B cell (primary cell): ENCODE measurements around the gene CDCA7. TPM values are rescaled to one million over a fixed set of nuclear protein-coding genes. Genes with fewer than 3 reads are reported as not detected.
"Not testable (repeated sequence)": the region's sequence is repeated elsewhere in the genome, so short reads cannot be mapped to it uniquely, and the experiment has no call there.

Experiments
- ATAC-seq: fragments of 200-7000 bp; cut with Tn5 transposase; one replicate; pipeline ENCODE4 v1.10.0; 2021; ENCODE audit warnings: low read depth, mild to moderate bottlenecking, moderate number of reproducible peaks, moderate library complexity
- CTCF ChIA-PET: fragments of 350-600 bp; sonication (Branson Sonifier 250); formaldehyde crosslinking; loops from one replicate; lab custom pipeline; 2021; ENCODE audit warnings: antibody characterized with exemption, inconsistent platforms; lab: Charles Lee
- POLR2A ChIA-PET: fragments of 350-600 bp; sonication (Branson Sonifier 250); formaldehyde crosslinking; loops from one replicate; lab custom pipeline; 2021; ENCODE audit warnings: antibody characterized with exemption; lab: Charles Lee
- DNase-seq: peaks from one replicate; pipeline ENCODE4 v3.0.0; 2013
- H2AFZ ChIP-seq: 2 replicates; pipeline ENCODE4 v1.6.1; 2012; ENCODE audit warnings: mild to moderate bottlenecking, low read depth, low read length; ENCODE audit not compliant: insufficient read depth, poor library complexity, severe bottlenecking
- H3K27ac ChIP-seq, 2 donors: 1 replicate in 1 of 2; 2 replicates in 1 of 2; pipeline ENCODE4 v1.5.1; 2012 to 2013; ENCODE audit warnings: low read length in 2 of 2, mild to moderate bottlenecking in 2 of 2, moderate library complexity in 1 of 2
- H3K27me3 ChIP-seq, 4 experiments: fragments of 200-600 bp in 1 of 4; sonication (generic) in 1 of 4; replicated peaks in 1 of 4; 1 replicate in 2 of 4; 2 replicates in 2 of 4; pipeline versions ENCODE4 v1.6.1 to v1.7.0; 2013 to 2016; ENCODE audit warnings: low read length in 3 of 4, mild to moderate bottlenecking in 2 of 4, mixed read lengths in 1 of 4, moderate library complexity in 1 of 4; ENCODE audit not compliant: insufficient read depth in 4 of 4, control insufficient read depth in 3 of 4; ENCODE audit errors: control extremely low read depth in 1 of 4
- H3K36me3 ChIP-seq, 2 experiments: replicated peaks in 1 of 2; 1 replicate in 1 of 2; 2 replicates in 1 of 2; pipeline versions ENCODE4 v1.6.1 to v1.7.1; 2013; ENCODE audit warnings: low read length in 1 of 2; ENCODE audit not compliant: insufficient read depth in 2 of 2, control insufficient read depth in 1 of 2; ENCODE audit errors: control extremely low read depth in 1 of 2, extremely low read depth in 1 of 2
- H3K4me1 ChIP-seq, 2 donors: fragments of 200-600 bp in 1 of 2; sonication (generic) in 1 of 2; 1 replicate in 1 of 2; 2 replicates in 1 of 2; pipeline versions ENCODE4 v1.5.1 to v1.6.1; 2013 to 2017; ENCODE audit warnings: low read length in 2 of 2; ENCODE audit not compliant: control insufficient read depth in 2 of 2, insufficient read depth in 2 of 2
- H3K4me2 ChIP-seq: replicated peaks from 2 replicates; pipeline ENCODE3; 2012; ENCODE audit warnings: mild to moderate bottlenecking, low read depth, low read length; ENCODE audit not compliant: poor library complexity, severe bottlenecking
- H3K4me3 ChIP-seq, 5 experiments: fragments of 200-600 bp in 1 of 5; sonication (generic) in 1 of 5; 1 replicate in 3 of 5; 2 replicates in 2 of 5; pipeline versions ENCODE4 v1.5.1 to v1.7.0; 2011 to 2016; ENCODE audit warnings: low read length in 4 of 5, mild to moderate bottlenecking in 4 of 5, low read depth in 2 of 5, control low read depth in 1 of 5, moderate library complexity in 1 of 5; ENCODE audit not compliant: insufficient read depth in 1 of 5; ENCODE audit errors: control extremely low read depth in 1 of 5, extremely low read depth in 1 of 5
- H3K79me2 ChIP-seq: fragments of 200-600 bp; sonication (generic); one replicate; pipeline ENCODE4 v1.6.0; 2016; ENCODE audit warnings: low read length; ENCODE audit not compliant: control insufficient read depth, insufficient read depth
- H3K9ac ChIP-seq: fragments of 200-600 bp; sonication (generic); 2 replicates; pipeline ENCODE4 v1.6.1; 2017; ENCODE audit warnings: mild to moderate bottlenecking, low read length, moderate library complexity
- H3K9me3 ChIP-seq, 3 donors: one replicate each; pipeline versions ENCODE4 v1.6.1 to v1.7.1; 2013; ENCODE audit warnings: low read length in 2 of 3; ENCODE audit not compliant: control insufficient read depth in 2 of 3, insufficient read depth in 1 of 3; ENCODE audit errors: control extremely low read depth in 1 of 3
- H4K20me1 ChIP-seq: 2 replicates; pipeline ENCODE4 v1.6.0; 2012; ENCODE audit warnings: mild to moderate bottlenecking, low read length; ENCODE audit not compliant: insufficient read depth, control insufficient read depth, poor library complexity, severe bottlenecking
- H3K27ac Mint-ChIP-seq: one replicate; pipeline ENCODE4 v1.8.0; 2021; ENCODE audit warnings: mixed read lengths
- H3K27me3 Mint-ChIP-seq: one replicate; pipeline ENCODE4 v1.8.0; 2021; ENCODE audit warnings: mixed read lengths
- H3K4me1 Mint-ChIP-seq: one replicate; pipeline ENCODE4 v1.8.0; 2021; ENCODE audit warnings: mixed read lengths
- H3K4me3 Mint-ChIP-seq: one replicate; pipeline ENCODE4 v1.8.0; 2021; ENCODE audit warnings: mixed read lengths
- H3K9me3 Mint-ChIP-seq: one replicate; pipeline ENCODE4 v1.8.0; 2022; ENCODE audit warnings: mixed read lengths; ENCODE audit not compliant: insufficient read depth
- CTCF ChIP-seq: fragments of 200-600 bp; IDR thresholded peaks from one replicate; pipeline ENCODE4 v1.8.0; 2022; ENCODE audit warnings: antibody characterized with exemption, mild to moderate bottlenecking
- EZH2 ChIP-seq: IDR thresholded peaks from 2 replicates; pipeline ENCODE4 v1.6.1; 2012; ENCODE audit warnings: borderline replicate concordance, low read depth, mild to moderate bottlenecking, moderate library complexity, low read length; ENCODE audit not compliant: insufficient read depth, poor library complexity, severe bottlenecking
- WGBS: methylation state at CpG from one replicate; pipeline ENCODE4 v1.1.5; 2013; ENCODE audit warnings: missing lambda C conversion rate; ENCODE audit not compliant: insufficient coverage; 5-methylcytosine and 5-hydroxymethylcytosine counted together
- intact Hi-C: fragments of 100-400 bp; cut with micrococcal nuclease; formaldehyde crosslinking; loops from one replicate; pipeline ENCODE4 v1.10.0; 2022
- polyA plus RNA-seq: library from polyadenylated mRNA; depleted of rRNA; stranded (reverse); fragments of >200 nt; gene quantifications from 2 replicates; pipeline ENCODE4 v1.2.3, GENCODE V29; 2012
- total RNA-seq, 2 donors: library from RNA; stranded (reverse); fragments of 120-200 nt in 1 of 2; gene quantifications; 1 replicate in 1 of 2; 2 replicates in 1 of 2; pipeline versions ENCODE4 v1.2.3 to v1.2.4, GENCODE V29; 2013 to 2022

The CDCA7 gene
- total and polyA plus RNA-seq, 2 donors (not counting 1 experiment from before 2014, with no cell fraction given): 2.4 to 3.2 TPM

GRCh38 chr2:173374634-173375033, 20.0 kb downstream of the CDCA7 start:
- no peak overlapping the region for H3K27ac Mint-ChIP-seq
- H3K27me3 ChIP-seq: no peaks in the 10 kb centered on the region
- no peaks in the 10 kb centered on the region for H4K20me1 ChIP-seq
- H3K4me1 ChIP-seq: peaks cover 0 to 3% of the 10 kb centered on the region in 2 donors
- H3K4me1 Mint-ChIP-seq: peaks cover 6% of the 10 kb centered on the region
- H3K4me3 ChIP-seq: no peak overlapping the region
- intact Hi-C loops: no loop called here
- no peak overlapping the region for H3K9ac ChIP-seq
- no peaks in the 10 kb centered on the region for H3K27me3 Mint-ChIP-seq
- no peaks in the 10 kb centered on the region for H3K9me3 ChIP-seq
- no peak for DNase-seq
- no peaks in the 10 kb centered on the region for H3K9me3 Mint-ChIP-seq
- H3K79me2 ChIP-seq: no peaks in the 10 kb centered on the region
- no CpG with 5 or more reads among the region's 3 CpGs for WGBS
- H3K27ac ChIP-seq: no peak overlapping the region
- H3K4me2 ChIP-seq: no peak overlapping the region
- CTCF ChIA-PET: no interaction called here
- H3K4me3 Mint-ChIP-seq: no peak overlapping the region
- H2AFZ ChIP-seq: no peak overlapping the region
- POLR2A ChIA-PET: no interaction called here
- ATAC-seq: no peak
- TF ChIP-seq CTCF (no peak), EZH2 (no peak)
- H3K36me3 ChIP-seq: no peaks in the 10 kb centered on the region

GRCh38 chr2:173385534-173385933, 30.9 kb downstream of the CDCA7 start:
- CTCF ChIA-PET, H3K79me2 ChIP-seq, H3K4me3 ChIP-seq, H3K4me1 ChIP-seq, H3K9me3 ChIP-seq, H3K27me3 ChIP-seq, H3K4me3 Mint-ChIP-seq, H2AFZ ChIP-seq, intact Hi-C loops, H3K4me1 Mint-ChIP-seq, DNase-seq, H3K9me3 Mint-ChIP-seq, H3K4me2 ChIP-seq, H3K27ac ChIP-seq, H3K27ac Mint-ChIP-seq, ATAC-seq, H3K36me3 ChIP-seq, H4K20me1 ChIP-seq, H3K27me3 Mint-ChIP-seq, H3K9ac ChIP-seq, POLR2A ChIA-PET: not testable (repeated sequence)
- no CpG with 5 or more reads among the region's 4 CpGs for WGBS
